ENCODE measurements around the gene SRSF4.

- TF ChIP-seq CTCF (IDR thresholded peaks at IDR 0.05) (no peak), POLR2A (IDR thresholded peaks at IDR 0.05) (no peak)
Measured at GRCh38 chr1:29200906-29201594, 19.4 kb upstream of the SRSF4 start.

All from vagina (tissue), 2 donors.